Iris pigment epithelial cell (primary cell): Measurements from ENCODE around the gene UGT1A4.
A peak's percentile ranks its signal among the peaks of the same experiment; 100 is the strongest.

Experiments used
- DNase-seq: peaks from one replicate; pipeline ENCODE4 v3.0.0-alpha.2; 2011; ENCODE audit warnings: low read depth

The UGT1A4 gene

GRCh38 chr2:233791151-233791882 lies 72.8 kb downstream of the UGT1A4 start:
- no peak for DNase-seq

GRCh38 chr2:233791883-233792329 lies 73.4 kb downstream of the UGT1A4 start:
- DNase-seq, result no peak

GRCh38 chr2:233792720-233793119 lies 74.2 kb downstream of the UGT1A4 start:
- no peak for DNase-seq

- no peak for DNase-seq
These were observed 75.1 kb downstream of the UGT1A4 start for GRCh38 chr2:233793465-233794127.

- no peak for DNase-seq
These were observed 75.7 kb downstream of the UGT1A4 start for GRCh38 chr2:233794128-233794658.

DNA sequence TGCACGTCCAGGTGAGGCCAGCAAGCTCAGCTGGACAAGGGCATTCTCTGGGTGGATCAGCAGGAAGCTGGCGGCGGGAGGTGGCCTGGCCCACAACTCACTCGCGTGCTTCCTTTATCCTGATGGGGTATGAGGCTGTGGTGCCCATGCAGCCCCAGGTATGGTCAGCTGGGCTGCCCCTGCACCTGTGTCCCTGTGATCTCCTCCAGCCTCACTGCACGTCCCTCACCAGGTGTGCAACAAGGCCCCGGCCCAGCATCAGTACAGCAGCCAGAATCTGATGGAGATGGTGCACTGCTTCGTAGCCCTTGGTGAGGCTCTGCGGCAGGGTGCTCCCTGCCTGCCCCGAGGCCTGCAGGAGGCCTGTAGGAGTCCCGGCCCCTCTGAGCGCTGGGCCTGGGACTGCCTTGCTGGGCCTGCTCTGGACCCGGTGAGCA lies 77.2 kb downstream of the UGT1A4 start:
- DNase-seq, result no peak

- DNase-seq, result no peak
These were observed 77.7 kb downstream of the UGT1A4 start for GRCh38 chr2:233796254-233796653.

DNA sequence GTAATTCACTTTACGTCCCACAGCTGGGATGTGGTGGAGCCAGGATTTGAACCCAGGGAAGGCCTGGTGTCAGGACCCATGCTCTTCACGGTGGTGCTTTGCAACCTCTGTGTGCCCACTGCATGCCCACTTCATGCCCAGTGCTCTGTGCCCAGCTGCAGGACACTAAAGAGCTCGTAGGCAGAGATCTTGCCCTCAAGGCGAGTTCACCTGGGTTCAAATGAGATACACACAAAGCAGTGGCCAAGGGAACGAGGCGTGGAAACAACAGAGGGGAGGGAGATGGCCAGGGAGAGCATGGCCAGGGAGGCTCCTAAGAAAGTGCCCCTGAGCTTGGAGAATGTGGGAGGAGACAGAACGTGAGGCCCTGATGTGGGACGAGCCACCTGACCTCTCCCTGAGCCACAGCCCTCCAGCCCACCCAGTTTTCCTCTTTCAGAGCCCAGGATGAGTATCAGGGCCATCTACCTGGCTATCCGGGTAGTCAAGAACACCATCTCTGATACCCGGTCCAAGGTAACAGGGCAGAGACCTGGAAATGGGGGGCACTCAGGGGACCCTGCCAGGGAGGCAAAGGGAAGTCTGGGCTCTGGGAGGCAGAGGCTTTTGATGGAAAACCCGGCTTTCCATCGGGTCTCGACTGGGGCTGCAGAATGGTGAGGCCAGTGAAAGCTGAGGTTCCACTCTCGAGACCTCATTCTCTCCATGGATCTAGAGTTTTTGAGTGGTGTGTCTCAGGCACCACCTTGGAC lies 80.0 kb downstream of the UGT1A4 start:
- DNase-seq, result no peak

DNA sequence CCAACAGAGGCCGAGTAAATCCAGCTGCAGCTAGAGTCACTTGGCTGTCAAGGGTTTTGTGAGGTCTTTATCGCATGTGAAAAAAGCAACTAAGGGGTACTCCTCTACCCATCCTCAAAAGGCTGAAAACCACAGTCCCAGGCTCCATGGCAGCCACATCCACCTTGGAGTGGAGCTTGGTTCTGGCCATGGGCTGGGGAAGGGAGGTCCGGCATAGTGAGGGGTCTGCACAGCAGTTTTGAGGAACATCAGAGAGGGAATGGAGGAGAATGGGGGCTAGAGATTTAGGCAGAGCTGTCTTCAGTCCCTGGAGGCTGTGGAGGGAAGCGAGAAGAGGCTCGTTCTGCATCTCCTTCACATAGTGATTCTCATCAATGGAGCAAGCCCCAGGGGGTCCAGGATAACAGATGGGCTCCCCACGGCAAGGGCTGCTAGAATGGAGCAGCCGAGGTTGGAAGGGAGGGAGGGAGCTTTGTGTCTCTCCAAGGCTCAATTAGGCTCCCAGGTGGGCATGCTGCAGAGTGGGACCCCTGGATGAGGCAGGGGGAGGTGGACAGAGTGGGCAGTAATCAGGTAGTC lies 80.6 kb downstream of the UGT1A4 start:
- DNase-seq, result no peak

- DNase-seq, result no peak
These were observed 81.2 kb downstream of the UGT1A4 start for GRCh38 chr2:233799716-233800115.

DNA sequence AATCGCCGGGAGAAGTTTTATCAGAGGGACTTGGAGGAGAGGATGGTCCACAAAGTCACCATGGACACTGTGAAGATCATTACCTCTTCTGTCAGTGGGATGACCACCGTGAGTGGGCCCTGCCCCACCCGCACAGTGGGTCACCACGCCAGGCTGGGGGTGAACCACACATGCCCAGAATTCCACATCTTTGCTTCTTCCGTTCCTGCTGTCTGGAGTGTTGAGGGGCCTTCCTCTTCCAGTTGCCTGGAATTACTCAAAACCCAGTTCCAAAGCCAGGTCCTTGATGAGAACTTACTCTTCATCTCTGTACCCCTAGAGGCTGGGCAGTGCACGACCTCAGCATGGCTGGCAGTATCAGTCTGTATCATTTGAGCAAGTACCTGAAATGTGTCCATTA lies 81.7 kb downstream of the UGT1A4 start:
- no peak for DNase-seq

DNA sequence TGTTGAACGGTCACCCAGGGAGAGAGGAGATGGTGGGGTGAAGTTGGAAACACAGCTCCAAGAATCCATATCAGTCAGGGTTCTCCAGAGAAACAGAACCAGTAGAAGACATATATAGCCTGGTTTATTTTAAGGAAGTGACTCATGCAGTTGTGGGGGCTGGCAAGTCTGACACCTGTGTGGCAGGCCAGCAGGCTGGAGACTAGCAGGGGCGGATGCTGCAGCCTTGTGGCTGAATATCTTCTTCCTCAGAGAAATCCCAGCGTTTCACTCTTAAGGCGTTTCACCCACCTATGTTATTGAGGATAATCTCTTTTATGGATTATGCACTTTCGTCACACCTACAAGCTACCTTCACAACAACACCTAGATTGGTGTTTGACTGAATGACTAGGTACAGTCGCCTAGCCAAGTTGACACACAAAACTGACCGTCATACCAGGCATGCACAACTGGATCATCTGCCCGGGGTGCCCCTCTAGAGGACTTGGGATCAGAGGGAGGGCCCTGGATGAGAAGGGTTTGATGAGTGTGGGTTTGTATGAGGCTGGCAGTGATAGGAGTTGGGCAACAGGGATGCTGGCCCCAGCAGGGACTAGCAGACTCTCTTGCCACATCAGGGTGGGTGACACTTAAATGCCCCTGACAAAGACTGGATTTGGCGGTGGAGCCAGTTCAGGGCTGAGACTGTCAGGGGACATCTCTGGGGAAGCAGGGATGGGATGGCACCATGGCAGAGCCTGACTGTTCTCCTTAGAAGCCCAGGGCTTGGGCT lies 83.0 kb downstream of the UGT1A4 start:
- peak; percentile 22 for DNase-seq

DNA sequence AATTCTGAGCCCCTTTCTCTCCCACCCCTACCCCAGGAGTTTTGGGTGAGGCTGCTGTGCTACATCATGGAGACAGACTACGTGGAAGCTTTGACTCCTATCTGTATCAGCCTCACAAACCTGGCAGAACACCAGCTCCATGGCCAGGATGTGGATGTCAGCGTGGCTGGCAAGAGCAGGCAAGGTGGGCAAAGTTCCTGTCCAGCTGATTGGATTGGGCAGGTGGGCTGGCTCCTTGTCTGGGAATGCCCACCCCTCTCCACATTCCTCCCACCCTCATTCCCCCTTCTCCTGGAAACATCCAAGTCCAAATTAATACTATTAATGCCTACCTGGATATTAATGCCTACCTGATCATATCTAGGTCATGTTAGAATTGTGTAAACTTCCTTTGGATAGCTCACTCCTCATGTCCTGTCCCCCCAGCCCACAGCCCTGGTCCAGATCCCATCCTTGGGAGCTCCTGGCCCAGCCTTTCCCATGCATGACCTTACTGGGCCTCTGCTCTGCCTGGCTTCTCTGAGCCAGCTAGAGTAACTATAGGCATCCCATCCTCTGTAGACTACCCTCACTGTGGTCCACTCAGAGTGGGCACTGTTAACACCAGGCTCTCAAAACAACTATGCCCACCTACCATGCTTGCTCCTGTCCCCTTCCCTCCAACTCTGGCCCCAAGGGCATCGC lies 83.7 kb downstream of the UGT1A4 start:
- DNase-seq, result no peak

DNA sequence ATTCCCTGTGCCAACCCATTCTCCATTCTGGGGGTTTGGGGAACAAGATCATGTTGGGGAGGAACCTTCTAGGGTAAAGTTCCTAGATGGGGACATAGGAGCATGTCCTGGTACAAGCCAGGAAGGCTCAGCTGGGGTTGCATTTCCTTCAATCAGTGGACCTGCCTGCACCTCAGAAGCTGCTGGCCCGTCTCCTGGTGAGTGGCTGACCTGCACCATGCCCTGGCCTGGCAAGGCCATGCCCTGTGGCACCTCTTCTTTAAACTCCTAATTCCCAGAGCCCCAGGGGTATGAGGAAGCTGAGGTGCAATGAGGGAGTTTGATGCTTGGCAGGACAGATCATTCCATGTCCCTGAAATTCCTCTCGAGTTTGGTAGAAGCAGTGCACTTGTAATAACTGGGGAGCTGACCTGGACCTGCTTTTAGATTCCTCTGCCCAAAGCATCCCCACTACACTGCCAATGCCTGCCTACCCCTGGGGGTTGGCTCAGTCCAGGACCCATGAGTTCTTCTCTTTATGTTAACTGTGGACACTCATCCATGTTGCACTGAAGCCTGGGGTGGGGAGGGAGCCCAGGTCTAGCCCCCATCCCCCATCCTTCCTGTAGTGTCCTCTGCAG lies 84.9 kb downstream of the UGT1A4 start:
- no peak for DNase-seq

- no peak for DNase-seq
These were observed 85.5 kb downstream of the UGT1A4 start for GRCh38 chr2:233803994-233804393.

GRCh38 chr2:233807215-233807865 lies 88.8 kb downstream of the UGT1A4 start:
- DNase-seq, result peak; percentile 3

- no peak for DNase-seq
These were observed 89.7 kb downstream of the UGT1A4 start for GRCh38 chr2:233807966-233808935.

GRCh38 chr2:233810385-233810784 lies 91.8 kb downstream of the UGT1A4 start:
- DNase-seq, result no peak

DNA sequence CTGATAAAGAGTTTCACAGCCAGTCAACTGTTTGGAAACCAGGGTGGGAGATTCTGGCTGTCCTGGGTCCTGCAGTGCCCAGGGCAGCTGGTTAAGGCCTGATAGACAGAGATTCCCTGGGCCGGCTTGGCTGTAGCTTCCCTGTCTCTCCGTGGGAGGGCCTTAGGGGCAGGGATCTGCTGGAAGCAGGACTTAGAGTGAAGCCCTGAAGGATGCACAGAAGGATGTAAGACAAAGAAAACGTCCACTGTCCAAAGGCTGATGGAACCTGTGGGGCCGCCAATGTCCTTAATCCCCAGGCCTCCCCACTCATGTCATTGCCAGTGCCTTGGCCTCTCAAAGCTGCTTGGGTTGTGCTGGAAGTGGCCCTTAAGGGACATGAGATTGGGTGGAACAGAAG lies 92.6 kb downstream of the UGT1A4 start:
- DNase-seq, result no peak
